Measurements from ENCODE around the gene CAPG.
A peak's percentile ranks its signal among the peaks of the same experiment; 100 is the strongest.

The CAPG gene

DNA sequence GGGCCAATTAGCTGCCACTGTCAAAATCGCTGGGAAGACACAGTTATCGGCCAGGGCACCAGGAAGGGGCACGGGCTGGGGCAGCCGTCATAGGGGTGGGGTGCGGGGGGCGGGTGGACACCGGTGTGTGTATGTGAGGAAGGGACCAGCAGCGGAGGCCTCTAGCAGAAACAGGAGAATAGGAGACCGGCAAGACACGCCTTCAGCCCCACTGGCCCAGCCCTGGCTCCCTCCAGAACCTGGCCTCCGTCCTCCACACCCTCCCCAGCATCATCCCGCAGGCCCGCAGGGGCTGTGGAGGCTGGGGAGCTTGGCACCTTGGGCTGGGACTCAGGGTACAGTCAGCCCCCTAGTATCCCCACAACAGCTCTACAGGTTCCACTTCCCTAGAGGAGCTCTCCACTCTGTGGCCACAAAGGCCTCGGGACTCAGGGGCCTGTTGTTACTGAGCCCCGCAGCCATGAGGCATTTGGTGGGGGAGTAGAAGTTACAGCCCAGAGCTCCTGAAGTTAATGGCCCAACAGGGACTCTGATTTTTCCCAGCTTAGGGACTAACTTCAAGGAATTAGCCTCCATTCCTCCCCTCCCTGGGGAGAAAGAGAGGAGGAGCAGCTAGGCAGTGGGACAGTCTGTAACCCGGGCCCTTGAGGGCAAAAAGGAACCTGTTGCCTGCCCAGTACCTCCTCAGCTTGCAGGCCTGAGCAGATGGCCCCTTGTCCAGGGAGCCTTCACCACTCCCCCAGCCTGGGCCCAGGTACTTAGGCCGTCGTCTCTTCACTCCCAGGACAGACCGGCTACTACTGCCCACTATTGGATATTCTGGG, 28.2 kb upstream of the CAPG start:
- DNase-seq: no peak

DNA sequence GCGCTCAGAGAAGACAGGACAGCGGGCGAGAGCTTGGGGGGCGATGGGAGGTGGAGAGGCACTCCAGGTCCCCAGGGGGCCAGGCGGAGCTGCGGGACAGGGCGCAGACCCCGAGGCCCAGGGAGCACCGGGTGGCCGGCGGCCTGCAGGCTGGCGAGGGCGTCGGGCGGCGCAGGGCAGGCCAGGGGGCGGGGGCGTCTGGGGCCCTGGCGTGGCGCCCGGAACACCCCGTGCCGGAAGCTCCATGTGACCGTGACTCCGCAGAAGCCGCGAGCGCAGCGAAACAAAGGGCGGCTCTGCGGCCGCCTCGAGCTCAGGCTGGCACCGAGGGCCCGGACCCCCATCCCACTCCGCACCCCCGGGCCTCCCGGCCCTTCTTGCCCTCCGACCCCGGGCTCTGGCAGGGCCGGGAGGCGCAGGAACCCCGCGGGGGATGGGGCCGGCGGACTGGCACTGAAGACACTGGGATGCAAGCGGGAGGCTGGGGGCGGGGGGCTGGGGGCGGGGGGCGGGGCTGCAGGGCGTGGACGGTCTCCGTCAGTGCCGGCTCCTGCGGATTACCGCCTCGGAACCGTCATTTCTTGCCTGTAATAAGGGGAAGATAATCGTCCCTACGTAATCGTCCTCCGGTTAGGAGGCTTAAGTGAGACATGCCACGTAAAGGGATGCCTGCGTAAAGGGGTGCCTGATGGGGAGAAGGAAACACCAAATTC, 27.5 kb upstream of the CAPG start:
- DNase-seq: peak; percentile 90

DNA sequence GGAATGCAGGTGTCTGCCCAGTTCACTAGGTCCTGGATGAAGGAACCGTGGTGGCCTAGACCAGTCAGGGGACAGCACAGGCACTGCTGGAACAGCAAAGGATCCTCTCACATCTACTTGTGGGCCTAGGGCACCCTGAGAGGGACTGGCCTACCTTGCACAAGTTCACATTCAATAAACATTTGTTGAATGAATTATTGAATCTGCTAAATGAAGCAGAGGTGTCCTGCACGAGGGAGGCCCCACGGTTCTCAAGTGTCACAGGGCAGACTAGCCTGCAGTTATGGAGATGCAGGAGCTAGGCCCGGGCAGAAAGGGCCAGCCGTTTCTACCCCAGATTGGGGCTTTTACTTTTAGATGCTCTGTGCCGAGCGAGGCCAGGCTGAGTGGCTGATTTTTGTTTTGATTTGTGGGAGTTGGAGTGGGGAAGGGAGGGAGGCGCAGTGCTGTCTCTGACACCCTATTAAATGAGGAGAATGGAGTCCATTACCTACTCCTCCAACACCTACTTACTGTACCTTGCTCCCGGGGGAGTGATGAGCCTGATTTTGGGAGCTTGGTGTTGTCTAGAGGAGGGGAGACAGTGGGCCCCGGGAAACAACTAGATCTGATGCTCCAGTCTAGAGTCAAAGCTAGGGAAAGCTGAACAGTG, 26.8 kb upstream of the CAPG start:
- DNase-seq: no peak

DNA sequence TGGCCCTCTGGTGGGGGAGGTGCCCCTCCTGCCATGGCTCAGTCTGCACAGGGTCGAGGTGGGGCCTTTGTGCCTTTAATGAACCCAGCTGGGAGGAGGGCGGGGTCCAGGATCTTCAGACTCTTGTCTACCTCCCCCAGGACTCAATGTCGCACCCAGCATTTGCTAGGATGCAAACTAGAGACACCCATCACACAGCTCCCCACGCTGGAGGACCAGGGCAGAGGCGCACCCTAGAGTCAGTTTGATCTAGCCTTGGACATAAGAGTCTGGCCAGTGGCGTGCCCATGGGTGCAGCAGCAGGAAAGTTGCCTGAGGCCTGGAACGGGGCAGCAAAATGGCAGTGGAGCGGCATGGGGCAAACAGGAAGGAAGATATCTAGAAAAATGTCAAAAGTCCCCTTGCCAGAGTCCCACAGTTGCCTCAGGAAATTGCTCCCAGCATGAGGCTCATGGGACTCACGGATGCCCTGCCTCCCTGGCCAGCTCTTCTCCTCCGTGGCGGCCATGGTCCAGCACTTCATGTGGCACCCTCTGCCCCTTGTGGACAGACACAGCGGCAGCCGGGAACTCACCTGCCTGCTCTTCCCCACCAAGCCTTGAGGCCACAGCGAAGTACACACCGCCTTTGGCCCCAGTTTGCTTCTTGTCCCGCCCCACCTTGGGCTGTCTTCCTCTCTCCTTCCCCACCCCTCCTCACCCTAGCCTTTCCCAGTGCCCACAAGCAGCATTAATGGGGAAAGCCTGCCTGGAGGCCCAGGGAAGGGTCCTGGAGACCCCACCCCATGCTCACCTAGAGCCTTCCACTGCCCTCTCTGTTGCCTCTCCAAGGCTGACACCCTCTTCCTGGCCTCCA, 26.0 kb upstream of the CAPG start:
- DNase-seq: no peak

DNA sequence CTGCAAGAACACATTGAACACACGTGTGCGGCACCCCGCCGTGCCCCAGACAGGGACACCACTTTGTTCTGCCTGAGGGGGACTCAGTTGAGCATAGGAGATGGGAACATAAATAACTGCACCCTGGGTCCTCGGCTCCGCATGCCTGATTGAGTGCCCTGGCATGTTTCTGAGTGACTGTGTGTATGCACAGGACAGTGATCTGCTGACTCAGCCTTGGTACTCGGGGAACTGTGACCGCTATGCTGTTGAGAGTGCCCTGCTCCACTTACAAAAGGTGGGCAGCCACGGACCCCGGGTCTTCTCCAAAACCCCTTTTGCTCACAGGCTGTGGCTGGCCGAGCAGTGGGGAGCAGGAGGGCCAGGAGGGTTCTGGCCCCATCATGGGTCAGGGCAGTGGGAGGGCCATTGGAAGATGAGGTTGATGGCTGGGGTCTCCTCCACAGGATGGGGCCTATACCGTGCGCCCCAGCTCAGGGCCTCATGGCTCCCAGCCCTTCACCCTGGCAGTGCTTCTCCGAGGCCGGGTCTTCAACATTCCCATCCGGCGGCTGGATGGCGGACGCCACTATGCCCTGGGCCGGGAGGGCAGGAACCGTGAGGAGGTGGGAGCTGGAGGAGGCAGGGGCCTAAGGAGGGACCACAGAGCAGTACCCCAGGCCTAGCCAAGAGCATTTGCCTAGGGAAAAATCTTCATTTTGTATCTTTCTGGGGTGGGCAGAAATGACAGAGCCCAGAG, 25.2 kb upstream of the CAPG start:
- no peak for DNase-seq

DNA sequence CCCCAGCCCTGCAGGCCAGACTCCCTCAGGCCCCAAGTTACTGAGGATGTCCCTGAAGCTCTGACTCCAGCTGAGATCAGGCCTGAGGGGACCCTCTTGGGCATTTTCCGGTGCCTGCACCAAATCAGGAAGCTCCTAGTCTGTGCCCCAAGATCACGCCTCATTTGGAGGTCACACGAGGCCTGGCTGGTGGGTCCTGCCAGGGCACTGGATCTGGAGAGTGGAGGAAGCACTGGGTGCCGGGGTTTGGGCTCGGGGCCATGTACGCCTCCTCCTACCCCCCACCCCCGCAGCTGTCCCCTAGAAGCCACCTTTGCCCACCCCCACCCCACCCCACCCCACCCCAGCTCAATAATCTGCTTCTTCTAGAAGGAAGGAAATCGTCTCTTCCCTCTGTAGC, 24.5 kb upstream of the CAPG start:
- DNase-seq: no peak

DNA sequence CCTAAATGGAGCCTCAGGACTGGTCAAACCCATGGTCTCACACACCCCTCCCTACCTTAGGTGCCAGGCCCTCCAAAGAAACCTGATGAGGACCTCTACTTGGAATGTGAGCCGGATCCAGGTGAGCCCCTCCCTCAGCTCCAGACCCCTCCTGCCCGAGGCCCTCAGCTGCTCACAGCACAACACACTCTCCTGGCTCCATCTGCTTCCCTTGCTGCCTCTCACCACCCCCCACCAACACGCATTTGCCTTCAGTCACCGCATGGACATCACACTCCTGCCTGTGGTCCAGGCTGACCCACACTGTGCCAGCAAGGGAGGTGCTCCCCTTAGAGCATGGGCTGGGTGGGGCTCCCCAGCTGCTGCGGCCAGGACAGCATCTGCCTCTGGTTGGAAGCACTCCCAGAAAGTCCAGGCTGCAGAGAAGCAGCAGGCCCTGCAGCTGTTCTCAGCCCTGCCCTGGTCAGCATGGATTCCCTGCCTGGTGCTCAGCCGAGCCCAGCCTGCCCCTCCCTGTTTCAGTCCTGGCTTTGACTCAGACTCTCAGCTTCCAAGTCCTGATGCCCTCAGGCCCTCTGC, 23.4 kb upstream of the CAPG start:
- DNase-seq: no peak

DNA sequence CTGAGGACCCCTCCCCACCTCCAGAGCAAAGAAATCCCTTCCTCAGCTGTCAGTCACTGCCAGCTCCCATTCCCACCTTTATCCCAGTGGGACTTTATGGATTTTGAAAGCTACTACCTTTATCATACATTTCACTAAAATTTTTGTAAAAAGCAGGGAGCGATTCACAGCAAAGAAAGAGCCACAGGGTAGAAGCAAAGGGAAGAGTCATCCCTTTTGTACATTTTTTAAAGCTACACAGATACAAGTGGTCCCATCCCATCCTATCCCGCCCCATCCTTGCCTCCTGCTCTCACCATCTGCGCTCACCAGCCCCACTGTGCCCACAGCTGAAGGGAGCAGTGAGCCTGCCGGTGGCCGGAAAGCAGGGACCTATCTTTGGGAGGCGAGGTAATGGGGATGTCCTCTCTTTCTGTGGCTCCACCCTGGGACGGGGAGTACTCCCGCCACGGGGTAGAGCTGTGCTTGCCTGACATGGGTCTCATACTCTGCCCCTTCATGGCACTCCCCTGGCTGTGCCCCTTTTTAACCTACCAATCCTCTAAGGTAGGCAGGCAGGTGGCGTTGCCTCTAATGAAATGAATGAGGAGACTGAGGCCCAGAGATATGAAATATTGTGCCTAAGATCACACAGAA, 21.5 kb upstream of the CAPG start:
- DNase-seq: no peak

DNA sequence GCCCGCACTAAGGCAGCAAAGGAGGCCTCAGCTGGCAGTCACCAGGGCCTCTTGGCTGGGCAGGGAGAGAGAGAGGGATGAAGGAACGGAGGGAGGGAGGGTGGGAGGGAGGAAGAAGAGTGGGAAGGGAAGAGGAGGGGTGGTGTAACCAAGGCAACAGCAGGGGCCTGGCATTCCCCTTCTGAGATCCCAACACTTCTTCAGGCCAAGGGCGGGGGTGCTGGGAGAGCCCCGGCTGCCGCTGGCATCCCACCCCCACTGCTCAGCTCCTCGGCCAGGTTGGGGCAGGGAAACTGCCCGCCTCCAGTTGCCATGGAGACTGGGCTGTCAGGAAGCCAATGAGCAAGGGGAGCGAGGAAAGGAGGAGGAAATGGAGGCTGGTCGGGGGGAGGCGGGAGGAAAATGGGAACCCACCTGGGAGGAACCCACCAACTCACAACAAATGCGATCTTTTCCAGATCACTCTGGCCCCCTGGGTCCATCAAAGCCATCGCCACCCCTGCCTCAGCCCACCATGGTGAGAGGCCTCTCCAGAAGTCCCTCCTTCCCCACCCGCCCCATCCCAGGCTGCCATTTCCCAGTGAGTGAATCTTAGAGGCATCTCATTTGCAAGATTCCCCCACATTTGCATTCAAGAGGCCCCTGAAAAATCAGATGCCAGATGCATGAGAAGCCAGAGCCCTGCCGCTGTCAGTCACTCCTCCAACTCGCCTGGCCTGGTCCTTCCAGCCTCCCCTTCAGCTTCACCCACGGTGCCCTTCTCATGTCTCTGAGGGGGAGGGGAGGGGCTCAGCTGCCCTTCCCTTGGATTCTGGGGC, 20.8 kb upstream of the CAPG start:
- DNase-seq: no peak

DNA sequence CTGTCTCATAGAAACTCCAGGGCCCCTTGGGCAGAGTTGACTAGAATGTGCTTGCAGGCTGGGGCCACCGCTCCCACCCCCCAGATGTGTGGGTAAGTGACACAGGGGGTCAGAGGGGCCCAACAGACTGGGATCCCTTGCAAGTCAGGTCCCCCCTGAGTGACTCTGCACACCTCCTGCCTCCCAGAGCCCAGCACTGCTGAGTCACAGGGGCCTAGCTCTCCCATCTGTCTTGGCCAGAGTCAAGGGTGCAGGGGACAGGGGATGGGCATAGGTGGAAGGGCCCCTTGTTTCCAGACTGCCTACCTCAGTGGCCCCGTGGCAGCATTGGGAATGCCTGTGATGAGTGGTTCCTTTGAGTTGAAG, 19.7 kb upstream of the CAPG start:
- no peak for DNase-seq

DNA sequence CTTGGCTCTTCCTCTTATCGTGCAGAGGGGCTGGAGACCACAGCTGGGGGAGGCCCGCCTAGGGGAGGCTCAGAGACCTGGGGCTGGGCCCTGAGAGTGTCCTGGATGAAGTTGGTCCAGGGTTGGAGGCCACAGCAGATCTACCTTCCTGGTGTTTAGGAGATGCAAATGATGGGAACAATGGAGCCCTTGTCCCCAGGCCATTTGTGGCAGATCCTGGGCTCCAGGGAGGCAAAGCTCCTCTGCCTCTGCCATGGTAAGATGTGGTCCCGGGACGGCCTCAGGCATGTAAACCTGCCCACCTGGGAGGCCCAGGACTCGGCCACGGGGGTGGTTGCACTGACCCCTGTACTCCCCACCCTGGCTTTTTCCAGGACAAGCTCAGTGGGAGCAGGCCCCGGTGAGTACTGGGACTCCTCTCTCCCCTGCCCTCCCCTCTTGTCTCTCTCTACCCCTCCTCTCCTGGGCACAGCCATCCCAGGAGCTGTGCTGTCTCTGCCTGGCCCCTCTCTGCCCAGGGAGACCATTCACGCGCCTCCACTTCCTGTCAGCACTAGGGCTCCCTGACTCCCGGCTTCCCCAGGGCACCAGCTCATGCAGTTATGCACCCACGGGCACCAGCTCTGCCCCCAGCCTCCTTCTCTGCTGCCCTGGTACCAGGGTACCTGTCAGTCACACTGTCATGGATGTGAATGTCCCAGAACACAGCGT, 19.2 kb upstream of the CAPG start:
- no peak for DNase-seq

DNA sequence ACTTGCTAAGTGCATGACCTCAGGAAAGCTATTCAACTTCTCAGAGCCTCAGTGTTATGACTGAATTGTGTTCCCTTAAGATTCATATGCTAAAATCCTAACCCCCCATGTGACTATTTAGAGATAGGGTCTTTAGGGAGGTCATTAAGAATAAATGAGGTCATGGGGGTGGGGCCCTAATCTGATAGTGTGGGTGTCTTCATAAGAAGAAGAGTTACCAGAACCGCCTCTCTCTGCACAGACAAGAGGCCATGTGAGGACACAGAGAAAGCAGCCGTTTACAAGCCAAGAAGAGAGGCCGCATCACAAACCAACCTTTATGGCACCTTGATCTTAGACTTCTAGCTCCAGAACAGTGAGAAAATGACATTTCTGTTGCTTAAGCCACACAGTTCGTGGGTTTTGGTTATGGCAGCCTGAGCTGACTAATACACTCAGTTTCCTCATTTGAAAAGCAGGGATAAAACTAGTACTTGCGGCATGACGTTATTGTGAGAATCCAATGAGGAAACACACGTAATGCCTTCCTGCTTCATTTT, 18.2 kb upstream of the CAPG start:
- DNase-seq: no peak

DNA sequence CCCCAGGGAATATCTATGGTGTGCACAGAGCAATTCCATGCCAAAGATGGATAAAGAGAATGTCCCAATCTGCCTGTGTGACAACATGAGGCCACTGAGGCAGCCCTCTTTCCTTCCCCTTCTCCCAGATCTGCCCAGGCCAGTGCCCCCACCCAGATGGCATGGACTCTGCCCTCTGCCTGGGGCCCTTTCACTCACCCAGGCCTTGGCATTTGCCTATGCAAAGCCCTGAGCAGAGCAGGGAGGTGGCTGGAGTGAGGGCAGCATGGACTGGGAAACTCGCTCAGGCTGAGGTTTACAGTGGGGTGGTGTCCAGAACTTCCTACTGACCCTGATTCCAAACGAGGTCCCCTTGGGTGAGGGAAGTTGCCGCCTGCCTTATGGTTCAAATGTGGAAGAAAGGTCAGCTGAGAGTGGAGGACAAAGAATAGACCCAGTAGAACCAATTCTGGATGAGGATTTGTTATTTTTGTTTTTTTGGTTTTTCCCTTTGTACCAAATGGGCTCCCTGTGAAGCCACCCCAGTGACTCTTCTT, 17.2 kb upstream of the CAPG start:
- no peak for DNase-seq

DNA sequence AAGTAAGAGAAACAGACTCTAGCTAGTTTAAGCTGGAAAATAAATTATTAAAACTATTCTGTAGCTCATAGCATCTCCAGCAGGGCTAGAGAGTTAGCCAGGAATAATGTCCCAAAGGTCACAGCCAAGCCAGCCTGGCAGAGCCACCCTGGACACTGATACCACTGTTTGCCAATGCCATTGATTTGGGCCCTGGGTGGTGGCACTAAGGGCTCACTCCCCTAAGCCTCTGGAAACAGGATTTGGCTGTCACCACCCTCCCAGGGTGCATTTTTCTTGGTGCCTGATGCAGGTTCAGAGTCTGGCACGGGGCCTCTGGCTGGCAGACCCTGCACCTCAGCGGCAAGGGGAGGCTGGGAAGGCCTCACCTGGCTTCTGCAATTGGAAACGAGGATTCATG, 15.4 kb upstream of the CAPG start:
- DNase-seq: no peak

DNA sequence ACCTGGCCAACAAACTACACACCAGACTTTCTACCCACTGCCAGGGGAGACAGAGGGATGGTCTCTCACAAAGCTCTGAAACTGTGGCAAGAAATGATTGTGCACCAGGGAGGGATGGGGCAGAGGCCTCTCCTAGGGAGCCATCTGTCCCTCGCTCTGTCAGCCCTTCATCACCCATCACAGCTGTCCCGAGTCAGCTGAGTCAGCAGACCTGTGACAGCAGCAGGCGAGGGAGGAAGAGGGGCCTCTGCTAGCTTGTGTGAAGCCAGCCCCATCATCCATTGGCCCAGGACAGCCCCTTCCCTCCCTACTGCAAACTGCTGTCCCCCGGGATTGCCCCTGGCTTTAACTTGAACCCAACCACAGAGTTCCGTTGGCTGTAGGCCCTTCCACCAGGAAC, 13.4 kb upstream of the CAPG start:
- DNase-seq: no peak

DNA sequence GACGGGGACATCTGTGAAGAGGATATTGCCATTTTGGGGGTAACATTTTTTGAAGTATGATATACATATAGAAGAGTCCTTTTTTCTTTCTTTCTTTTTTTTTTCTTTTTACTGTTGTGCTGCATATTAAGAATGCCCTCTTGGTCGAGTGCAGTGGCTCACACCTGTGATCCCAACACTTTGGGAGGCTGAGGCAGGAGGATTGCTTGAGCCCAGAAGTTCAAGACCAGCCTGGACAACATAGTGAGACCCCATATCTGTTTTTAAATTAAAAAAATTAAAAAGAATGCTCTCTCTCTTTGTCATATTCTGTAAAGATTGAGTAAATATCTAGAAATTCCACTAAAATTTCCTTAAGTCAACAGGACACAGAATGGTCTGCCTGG, 11.9 kb upstream of the CAPG start:
- DNase-seq: no peak

DNA sequence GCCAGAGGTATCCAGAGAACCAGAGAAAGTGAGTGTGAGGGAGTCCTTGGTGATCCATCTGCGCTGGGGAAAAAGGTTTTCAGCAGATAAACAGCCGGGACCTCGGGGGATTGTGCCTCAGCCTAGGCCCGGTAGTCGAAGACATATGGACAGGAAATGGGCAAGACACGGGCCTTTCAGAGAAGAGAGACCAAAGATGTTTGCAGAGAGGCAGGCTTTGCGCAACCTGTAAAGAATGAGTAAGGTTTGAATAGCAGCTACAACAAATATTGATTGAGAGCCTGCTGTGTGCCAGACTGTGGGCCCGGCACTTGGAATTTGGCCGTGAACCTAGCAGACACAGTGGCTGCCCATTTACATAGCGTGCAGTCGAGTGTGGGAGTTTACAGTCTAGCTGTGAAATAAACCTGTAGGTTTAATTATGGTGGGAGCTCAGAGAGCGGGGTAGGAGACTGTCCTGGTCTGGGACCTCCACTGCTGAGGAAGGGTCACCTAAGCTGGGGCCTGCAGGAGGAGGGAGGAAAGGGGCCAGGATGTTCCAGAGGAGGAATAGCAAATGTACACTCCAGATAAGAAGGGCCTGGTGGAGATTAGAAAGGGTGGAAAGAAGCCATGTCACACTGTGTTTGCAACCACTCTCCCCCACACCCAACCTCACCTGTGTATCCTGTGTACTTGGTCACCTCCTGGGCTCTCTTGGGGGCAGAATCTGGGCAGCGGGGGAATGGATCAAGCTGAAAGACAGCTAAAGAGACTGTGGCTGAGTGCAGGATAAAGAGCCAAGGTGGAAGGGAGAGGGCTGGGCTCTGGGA, 11.3 kb upstream of the CAPG start:
- DNase-seq: no peak

DNA sequence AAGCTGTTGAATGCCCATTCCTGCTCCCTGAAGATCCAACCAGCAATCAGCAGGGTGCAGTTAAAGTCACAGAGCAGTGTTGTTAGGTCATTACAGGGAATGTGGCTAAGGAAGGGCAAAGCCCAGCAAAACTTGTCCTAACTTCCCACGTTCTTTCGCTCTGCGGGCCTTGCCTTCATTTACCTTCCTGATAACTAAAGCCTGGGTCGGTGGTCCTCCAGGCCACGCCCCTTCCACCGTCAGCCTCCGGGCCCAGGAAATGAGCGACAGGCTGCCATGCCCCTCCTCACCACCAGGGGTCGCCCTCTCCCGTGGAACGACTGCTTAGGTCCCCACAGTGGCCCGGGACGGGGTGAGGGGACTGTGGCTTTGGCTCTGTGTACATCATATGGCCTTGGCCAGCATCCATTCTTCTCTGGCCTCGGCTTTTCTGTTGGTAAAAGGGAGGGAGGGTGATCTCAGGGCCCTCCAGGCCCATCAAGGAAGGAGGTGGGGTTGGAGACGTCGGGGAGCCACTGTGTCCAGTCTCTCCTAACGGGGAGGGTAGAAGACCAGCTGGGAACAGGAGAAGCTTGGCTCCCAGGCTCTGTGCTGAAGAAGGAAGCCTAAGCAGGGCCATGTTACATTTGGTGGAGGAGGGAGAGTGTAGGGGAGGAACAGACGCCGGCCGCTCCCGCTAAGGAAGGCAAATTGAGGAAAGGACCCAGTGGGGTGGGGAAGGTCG, 10.5 kb upstream of the CAPG start:
- DNase-seq: peak; percentile 99

All from activated CD8-positive, alpha-beta memory T cell treated with anti-CD3 and anti-CD28 coated beads for 24 hours (primary cell).